ENCODE results near the gene ZNF425.
A peak's percentile ranks its signal among the peaks of the same experiment; 100 is the strongest.
"Not testable (repeated sequence)": the region's sequence is repeated elsewhere in the genome, so short reads cannot be mapped to it uniquely, and the experiment has no call there.

ZNF425 gene

GRCh38 chr7:149133028-149133710, 7.0 kb upstream of the ZNF425 start:
- DNase-seq (ENCODE audit: low read depth) = no peak

DNA sequence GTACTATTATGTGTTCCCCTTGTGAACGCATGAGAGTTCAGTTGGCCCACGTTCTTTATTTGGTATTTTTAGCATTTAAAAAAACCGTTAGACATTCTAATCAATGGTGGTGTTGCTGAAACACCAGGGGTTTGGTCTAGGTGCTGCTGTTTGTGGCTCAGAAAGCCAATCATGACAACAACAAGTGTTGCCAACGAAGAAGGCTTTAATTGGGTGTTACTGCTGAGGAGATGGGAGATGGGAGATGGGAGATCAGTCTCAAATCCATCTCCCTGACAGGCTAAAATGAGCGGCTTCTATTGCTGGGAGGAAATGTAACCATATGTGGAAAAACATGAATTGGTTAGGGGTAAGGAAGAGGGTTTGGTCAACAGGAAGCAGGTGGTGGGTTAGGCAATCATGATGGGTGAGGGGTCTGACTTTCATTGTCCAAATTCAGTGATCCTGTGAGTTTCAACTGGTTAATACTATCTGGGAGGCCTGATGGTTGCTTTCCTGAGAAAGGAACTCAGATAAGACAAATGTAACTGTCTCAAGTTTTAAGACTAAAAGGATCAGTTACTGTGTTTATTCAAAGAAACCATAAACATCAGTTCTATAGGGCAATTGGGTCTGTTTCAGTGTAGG, 4.6 kb upstream of the ZNF425 start:
- DNase-seq (ENCODE audit: low read depth) = no peak

DNA sequence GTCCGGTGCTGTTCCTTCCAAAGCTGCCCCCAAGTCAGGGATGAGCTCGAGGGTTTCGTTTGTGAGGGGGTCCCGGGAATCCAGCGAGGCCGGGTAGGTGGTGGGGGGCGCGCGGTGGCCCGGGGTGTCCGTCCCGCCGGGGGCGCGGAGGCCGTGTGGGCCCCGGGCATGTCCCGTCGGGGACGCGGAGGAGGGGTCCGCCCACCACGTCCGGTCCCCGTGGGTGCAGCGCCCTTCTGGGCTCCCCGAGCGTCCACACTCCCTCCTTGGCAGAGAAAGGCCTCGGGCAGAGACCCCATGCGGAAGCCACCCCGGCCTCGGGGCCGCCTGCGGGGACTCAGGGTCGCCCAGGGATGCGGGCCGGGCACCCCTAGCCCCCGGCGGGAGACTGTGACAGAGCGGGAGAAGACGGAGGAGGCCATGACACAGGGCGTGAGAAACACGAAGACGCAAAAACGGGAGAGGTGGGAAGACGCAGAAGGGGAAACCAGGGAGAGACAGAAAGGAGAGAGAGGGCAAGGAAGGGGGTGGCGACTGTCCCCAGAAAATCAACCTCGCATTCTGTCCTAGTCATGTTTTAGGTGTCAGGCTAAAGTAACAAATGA, 640 bp upstream of the ZNF425 start:
- DNase-seq (ENCODE audit: low read depth) = no peak

DNA sequence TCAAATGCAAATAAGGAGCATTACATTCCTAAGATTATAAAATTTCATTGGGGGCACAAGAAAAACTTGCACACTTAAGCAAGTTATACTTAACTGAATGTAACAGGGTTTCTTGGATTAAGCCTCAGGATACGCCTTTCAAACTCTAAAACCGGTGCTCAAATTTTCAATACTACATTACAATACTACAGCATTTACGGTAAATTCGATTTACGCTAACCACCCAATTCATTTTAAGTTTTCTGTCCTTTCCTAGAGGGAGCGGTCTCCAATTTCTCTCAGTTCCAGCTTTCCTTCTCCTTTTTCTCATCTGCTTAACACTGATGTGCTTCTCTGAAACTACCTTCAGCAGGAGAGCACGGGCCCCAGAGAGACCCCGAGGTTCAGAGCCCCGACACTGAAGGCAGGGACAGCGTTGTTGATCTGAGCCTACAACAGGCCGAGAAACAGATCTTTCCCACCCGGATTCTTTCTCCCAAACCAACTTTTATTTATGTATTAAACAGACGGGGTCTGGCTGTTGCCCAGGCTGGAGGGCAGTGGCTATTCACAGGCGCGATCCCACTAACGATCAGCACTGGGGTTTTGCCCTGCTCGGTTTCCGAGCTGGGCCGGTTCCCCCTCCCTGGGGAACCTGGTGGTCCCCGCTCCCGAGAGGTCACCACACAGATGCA, 798 bp downstream of the ZNF425 start:
- no peak for DNase-seq (ENCODE audit: low read depth)

DNA sequence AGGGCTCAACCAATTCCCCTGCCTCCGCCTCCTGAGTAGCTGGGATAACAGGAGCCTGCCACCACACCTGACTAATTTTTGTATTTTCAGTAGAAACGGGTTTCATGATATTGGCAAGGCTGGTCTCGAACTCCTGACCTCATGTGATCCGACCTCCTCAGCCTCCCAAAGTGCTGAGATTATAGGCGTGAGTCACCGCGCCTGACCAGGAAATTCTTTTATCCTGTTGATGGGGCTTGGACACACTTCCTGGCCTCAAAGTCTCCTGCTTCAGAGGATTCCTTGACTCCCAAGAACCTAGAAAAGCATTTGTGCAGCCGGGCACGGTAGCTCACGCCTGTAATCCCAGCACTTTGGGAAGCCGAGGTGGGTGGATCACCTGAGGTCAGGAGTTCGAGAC, 16.2 kb downstream of the ZNF425 start:
- DNase-seq (ENCODE audit: low read depth) = no peak

GRCh38 chr7:149104749-149105148, 21.4 kb downstream of the ZNF425 start:
- DNase-seq (ENCODE audit: low read depth) = no peak

- no peak for DNase-seq (ENCODE audit: low read depth)
Observed at GRCh38 chr7:149104214-149104613, 21.9 kb downstream of the ZNF425 start.

DNA sequence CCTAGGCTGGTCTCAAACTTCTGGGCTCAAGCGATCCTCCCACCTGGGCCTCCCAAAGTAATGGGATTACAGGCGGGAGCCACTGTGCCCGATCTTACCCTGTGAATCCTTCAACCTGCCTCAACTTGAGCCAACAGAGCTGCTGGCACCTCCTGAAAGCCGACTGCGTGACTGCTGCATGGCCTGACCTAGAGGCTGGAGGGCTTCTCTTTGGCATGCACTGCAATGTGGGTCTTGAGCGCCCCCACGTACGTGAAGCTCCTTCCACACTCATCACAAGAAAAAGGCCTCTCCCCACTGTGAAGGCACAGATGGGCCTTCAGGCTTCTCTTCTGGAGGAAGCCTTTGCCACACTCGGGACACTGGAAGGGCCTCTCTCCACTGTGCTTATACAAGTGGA, 22.7 kb downstream of the ZNF425 start:
- DNase-seq (ENCODE audit: low read depth) = no peak

- DNase-seq (ENCODE audit: low read depth) = no peak
Observed at GRCh38 chr7:149102666-149103065, 23.5 kb downstream of the ZNF425 start.

GRCh38 chr7:149100821-149101220, 25.3 kb downstream of the ZNF425 start:
- no peak for DNase-seq (ENCODE audit: low read depth)

DNA sequence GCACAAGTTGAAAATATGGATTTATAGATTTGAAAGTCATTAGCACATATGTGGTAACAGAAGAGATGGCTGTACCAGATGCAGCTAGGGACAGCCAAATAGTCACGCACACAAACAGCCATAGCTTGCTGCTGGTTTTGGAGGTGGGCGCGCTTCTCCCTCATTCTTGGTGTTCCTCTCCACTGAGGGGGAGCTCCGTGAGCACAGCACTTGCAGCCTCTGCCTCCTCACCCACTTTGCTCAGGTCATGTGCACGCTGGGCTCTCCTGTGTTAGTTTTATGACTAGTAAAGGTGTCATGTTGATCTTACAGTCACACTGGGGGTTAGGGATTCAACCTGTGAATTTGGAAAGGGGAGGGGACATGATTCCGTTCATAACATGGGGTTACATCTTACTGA, 27.1 kb downstream of the ZNF425 start:
- no peak for DNase-seq (ENCODE audit: low read depth)

- no peak for DNase-seq (ENCODE audit: low read depth)
Observed at GRCh38 chr7:149097088-149097487, 29.0 kb downstream of the ZNF425 start.

DNA sequence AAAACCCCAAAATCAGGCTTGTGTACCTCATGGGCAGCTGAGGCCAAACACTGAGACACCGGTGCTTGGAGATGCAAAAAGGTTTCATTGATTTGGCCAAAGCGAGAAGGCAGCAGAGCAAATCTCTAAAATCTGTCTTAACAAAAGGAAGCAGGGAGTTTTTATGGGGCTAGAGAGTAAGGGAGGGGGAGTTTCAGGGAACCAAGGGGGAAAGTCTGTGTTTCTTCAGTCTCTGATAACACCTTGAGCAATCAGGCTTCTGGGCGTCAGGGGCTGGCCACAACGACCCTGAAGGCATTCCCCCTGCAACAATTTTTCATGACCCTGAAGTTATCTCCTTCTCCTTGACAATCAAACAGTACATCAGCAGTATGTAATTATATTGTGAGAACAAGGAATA, 32.9 kb downstream of the ZNF425 start:
- DNase-seq (ENCODE audit: low read depth) = no peak

GRCh38 chr7:149092244-149092643, 33.9 kb downstream of the ZNF425 start:
- not testable (repeated sequence) for DNase-seq (ENCODE audit: low read depth)

- DNase-seq (ENCODE audit: low read depth) = peak; percentile 79
Observed at GRCh38 chr7:149090397-149091195, 35.5 kb downstream of the ZNF425 start, which contains the start of gene ZNF786. TSS of gene ZNF786 (minus strand) at chr7:149090718. CDS start at chr7:149090640, 78 bp downstream.

- DNase-seq (ENCODE audit: low read depth) = no peak
Observed at GRCh38 chr7:149087376-149087775, 38.7 kb downstream of the ZNF425 start.

GRCh38 chr7:149085866-149086265, 40.3 kb downstream of the ZNF425 start:
- no peak for DNase-seq (ENCODE audit: low read depth)

DNA sequence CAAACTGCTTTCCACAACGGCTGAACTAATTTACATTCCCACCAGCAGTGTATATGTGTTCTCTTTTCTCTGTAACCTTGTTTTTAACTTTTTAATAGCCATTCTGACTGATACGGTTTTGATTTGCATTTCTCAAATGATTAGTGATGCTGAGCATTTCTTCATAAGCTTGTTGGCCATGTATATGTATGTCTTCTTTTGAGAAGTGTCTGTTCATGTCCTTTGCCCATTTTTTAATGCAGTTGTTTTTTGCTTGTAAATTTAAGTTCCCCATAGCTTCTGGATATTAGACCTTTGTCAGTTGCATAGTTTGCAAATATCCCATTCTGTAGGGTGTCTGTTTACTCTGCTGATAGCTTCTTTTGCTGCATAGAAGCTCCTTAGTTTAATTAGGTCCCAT, 41.7 kb downstream of the ZNF425 start:
- no peak for DNase-seq (ENCODE audit: low read depth)

DNA sequence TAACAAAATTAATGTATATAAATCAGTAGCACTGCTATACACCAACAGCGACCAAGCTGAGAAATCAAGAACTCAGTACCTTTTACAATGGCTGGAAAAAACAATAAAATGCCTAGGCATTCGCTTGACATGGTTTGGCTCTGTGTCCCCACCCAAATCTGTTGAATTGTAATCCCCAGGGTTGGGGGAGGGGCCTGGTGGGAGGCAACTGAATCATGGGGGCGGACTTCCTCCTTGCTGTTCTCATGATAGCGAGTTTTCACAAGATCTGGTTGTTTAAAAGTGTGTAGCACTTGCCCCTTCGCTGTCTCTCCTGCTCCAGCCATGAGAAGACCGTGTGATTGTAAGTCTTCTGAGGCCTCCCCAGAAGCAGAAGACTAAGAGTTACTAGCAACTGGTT, 44.2 kb downstream of the ZNF425 start:
- no peak for DNase-seq (ENCODE audit: low read depth)

GRCh38 chr7:149077594-149077993, 48.5 kb downstream of the ZNF425 start:
- no peak for DNase-seq (ENCODE audit: low read depth)

GRCh38 chr7:149075286-149075685, 50.8 kb downstream of the ZNF425 start:
- DNase-seq (ENCODE audit: low read depth) = no peak
